Bronchial epithelial cell (primary cell): ENCODE measurements around the gene SAFB2. TPM values are rescaled to one million over a fixed set of nuclear protein-coding genes. Genes with fewer than 3 reads are reported as not detected.

Source experiments
- DNase-seq: peaks from one replicate; pipeline ENCODE4 v3.0.0-alpha.2; 2010; ENCODE audit warnings: low read depth
- FAIRE-seq: peaks from 2 replicates; lab custom pipeline; 2011; peaks lifted over from hg19 to GRCh38; lab: Jason Lieb, UNC
- H3K27me3 ChIP-seq: 2 replicates; pipeline ENCODE4 v1.5.1; 2011; ENCODE audit warnings: low read length; ENCODE audit not compliant: control insufficient read depth, insufficient read depth
- H3K36me3 ChIP-seq: 2 replicates; pipeline ENCODE4 v1.5.1; 2011; ENCODE audit warnings: low read length; ENCODE audit not compliant: control insufficient read depth, insufficient read depth
- H3K4me3 ChIP-seq: 2 replicates; pipeline ENCODE4 v1.5.1; 2011; ENCODE audit warnings: mild to moderate bottlenecking, low read depth, low read length, control low read depth
- total RNA-seq: library from RNA; depleted of rRNA; stranded (reverse); fragments of >200 nt; gene quantifications from 2 replicates; pipeline ENCODE4 v1.2.1, GENCODE V29; 2014
- TF ChIP-seq, protein P1 (sequence below): IDR thresholded peaks from 2 replicates; pipeline ENCODE4 v1.5.1; 2011; ENCODE audit warnings: mild to moderate bottlenecking, moderate library complexity, low read length, control low read depth, inconsistent platforms; ENCODE audit not compliant: insufficient read depth, severe bottlenecking

Gene SAFB2
- total RNA-seq, 1 donor from 2014 or later, result 24.0 TPM

DNA sequence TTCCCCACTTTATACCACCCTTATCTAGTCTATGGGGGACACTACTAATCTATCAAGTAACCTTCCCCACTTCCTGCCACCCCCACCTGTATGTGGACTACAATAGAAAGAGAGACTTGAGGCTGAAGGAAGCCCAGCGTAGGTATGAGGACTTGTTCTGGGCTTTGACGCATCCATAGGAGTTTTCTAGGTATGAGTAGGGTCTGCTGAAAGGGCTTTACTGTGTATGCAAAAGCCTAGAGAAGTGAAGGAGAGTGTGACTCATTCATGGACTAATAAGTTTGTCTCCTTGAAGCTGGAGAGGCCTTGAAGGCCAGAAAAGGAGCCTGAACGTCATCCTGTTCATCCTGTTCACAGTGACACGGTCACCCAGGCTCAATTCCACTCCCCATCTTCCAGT, 76.6 kb downstream of the SAFB2 start:
- TF ChIP-seq, protein P1, sequence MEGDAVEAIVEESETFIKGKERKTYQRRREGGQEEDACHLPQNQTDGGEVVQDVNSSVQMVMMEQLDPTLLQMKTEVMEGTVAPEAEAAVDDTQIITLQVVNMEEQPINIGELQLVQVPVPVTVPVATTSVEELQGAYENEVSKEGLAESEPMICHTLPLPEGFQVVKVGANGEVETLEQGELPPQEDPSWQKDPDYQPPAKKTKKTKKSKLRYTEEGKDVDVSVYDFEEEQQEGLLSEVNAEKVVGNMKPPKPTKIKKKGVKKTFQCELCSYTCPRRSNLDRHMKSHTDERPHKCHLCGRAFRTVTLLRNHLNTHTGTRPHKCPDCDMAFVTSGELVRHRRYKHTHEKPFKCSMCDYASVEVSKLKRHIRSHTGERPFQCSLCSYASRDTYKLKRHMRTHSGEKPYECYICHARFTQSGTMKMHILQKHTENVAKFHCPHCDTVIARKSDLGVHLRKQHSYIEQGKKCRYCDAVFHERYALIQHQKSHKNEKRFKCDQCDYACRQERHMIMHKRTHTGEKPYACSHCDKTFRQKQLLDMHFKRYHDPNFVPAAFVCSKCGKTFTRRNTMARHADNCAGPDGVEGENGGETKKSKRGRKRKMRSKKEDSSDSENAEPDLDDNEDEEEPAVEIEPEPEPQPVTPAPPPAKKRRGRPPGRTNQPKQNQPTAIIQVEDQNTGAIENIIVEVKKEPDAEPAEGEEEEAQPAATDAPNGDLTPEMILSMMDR, result no peak

DNA sequence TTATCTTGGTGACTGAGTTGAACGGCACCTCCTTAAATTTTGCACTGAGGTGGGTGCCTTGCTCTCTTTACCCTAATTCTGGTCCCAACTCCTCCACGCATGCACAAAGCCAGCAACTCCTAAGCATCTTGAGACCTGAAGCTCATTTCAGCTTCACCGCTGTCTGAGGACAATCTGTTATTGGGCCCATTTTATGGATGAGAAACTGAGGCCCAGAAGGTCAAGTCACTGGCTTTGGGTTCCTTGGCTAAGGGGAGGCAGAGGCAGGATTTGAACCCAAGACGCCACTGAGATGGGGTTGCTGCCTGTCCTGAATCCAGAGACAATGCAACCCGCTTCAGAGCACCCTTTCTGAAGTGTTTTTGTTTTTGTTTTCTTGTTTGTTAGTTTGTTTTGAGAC, 77.5 kb downstream of the SAFB2 start:
- DNase-seq, result no peak
- no peaks in the 10 kb centered on the region for H3K36me3 ChIP-seq
- no peak overlapping the region for H3K4me3 ChIP-seq
- H3K27me3 ChIP-seq, result no peaks in the 10 kb centered on the region
- TF ChIP-seq, protein P1, result no peak
- FAIRE-seq, result no peak

More for the DNA sequence above, 76.6 kb downstream of the SAFB2 start:
- FAIRE-seq (no peak), DNase-seq (no peak)
- Histone ChIP-seq H3K4me3 (no peak overlapping the region), H3K36me3 (no peaks in the 10 kb centered on the region), H3K27me3 (no peaks in the 10 kb centered on the region)

- no peak for FAIRE-seq
- Histone ChIP-seq H3K27me3 (no peaks in the 10 kb centered on the region), H3K4me3 (no peak overlapping the region), H3K36me3 (no peaks in the 10 kb centered on the region)
- DNase-seq, result no peak
- TF ChIP-seq, protein P1, result no peak
Observed at GRCh38 chr19:5542665-5543064, 79.9 kb downstream of the SAFB2 start.

DNA sequence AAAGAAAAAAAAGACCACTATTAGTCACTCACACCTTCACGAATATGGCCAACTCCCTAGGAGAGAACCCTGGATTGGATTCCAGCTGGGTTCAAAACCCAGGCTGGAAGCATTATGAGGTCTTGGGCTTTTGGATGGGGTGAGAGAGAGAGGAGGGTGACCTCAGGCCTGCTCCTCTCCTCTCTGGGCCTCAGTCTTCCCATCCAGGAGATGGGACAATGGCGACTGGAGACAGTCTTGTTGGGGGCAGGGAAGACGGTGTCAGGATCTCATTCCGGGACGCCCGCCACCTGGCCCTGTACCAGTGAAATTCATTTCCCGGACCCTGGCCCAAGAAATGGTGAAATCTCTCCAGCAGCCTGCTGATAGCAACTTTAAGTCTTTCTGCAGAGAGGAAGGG, 81.1 kb downstream of the SAFB2 start:
- no peak for FAIRE-seq
- no peaks in the 10 kb centered on the region for H3K27me3 ChIP-seq

GRCh38 chr19:5540208-5540607, 82.4 kb downstream of the SAFB2 start:
- H3K4me3 ChIP-seq, result no peak overlapping the region
- DNase-seq (no peak), FAIRE-seq (no peak)
- TF ChIP-seq, protein P1, result no peak
- no peaks in the 10 kb centered on the region for H3K27me3 ChIP-seq
- H3K36me3 ChIP-seq, result no peaks in the 10 kb centered on the region

More for the DNA sequence above, 81.1 kb downstream of the SAFB2 start:
- H3K4me3 ChIP-seq, result no peak overlapping the region
- no peaks in the 10 kb centered on the region for H3K36me3 ChIP-seq
- TF ChIP-seq, protein P1, result no peak
- no peak for DNase-seq

- no peaks in the 10 kb centered on the region for H3K36me3 ChIP-seq
- DNase-seq (no peak), FAIRE-seq (no peak)
- H3K27me3 ChIP-seq, result no peaks in the 10 kb centered on the region
- TF ChIP-seq, protein P1, result no peak
- H3K4me3 ChIP-seq, result no peak overlapping the region
Observed at GRCh38 chr19:5537870-5538269, 84.7 kb downstream of the SAFB2 start.
